IPS DF 4.7 (cell line): Measurements from ENCODE around the gene BTBD2.
"Not testable (repeated sequence)": the region's sequence is repeated elsewhere in the genome, so short reads cannot be mapped to it uniquely, and the experiment has no call there.

Experiments
- DNase-seq: peaks from one replicate; pipeline ENCODE4 v3.0.0-alpha.2; 2013; ENCODE audit warnings: low spot score; ENCODE audit errors: extremely low read depth

BTBD2 gene

GRCh38 chr19:2039959-2040646 lies 24.6 kb upstream of the BTBD2 start:
- DNase-seq, result no peak

- no peak for DNase-seq
Measured at GRCh38 chr19:2039089-2039958, 23.8 kb upstream of the BTBD2 start.

DNA sequence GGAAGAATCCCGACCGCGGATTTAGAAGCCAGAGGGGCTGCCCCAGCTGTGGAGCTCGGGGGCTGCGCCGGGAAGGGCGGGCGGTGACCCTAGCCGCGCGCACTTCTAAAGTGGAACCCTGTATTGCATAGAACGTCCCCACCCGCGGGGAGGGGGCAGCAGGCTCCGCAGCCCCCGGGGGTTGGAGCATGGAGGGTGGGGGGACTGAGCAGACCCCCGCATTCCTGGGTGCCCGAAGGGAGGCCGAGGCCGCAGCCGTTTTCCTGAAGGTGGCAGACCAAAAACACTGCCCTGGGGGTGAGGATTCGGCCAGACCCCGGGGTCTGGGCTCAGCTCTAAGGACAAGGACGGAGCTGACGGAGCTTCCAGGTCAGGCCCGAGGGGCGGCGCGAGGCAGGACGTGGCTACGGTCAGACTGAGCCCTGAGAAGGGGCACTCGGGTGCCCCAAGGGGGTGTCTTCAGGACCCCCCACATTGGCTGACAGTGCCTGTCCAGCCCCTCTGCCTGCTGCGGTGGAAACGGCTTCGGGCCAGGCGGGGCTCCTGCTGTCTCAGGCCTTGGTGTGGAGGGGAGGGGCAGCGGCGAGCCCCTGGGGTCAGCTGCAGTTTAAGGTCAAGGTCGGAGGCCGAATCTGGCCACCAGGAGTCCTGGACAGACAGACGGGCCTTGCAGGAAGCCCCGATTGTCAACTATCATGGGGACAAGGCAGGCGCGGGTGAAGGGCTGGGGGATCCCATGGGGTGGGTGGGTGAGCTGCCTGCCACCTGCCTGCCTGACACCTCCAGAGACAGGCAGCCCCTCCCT lies 23.0 kb upstream of the BTBD2 start:
- no peak for DNase-seq

DNA sequence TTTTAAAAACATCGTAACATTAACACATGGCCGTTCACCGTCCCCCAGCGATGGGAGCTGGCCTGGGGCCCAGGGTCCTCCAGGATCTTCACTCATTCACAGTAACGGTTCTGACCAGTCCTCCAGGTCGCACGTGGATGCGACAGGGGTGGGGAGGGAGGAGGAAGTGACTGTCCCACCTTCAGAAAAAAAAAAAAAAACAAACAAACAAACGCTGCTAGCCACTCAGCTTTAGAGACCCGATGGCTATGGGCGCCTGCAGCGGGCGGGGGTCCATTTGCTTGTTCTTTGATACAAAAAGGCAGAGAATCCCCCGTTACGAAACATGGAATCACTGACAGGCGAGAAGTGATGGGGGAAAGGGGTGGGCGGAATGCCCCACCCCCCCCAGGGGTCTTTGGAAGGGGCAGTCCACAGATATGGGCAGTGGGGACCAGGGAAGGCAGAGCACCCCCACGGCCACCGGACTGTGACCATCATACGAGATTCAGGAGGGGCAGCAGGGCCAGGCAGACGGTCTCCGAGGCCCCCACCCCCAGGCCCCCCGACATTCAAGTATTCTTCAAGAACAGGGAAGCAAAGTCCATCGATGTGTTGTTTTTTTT lies 22.2 kb upstream of the BTBD2 start:
- DNase-seq, result no peak

DNA sequence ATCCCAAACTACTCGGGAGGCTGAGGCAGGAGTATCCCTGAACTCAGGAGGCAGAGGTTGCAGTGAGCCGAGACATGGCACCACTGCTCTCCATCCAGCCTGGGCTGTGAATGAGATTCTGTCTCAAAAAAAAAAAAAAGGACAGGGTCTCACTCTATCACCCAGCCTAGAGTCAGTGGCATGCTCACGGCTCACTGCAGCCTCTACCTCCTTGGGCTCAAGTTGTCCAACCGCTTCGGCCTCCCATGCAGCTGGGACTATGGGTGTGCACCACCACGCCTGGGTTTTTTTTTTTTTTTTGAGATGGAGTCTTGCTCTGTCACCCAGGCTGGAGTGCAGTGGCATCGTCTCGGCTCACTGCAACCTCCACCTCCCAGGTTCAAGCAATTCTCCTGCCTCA lies 20.9 kb upstream of the BTBD2 start:
- DNase-seq, result no peak

DNA sequence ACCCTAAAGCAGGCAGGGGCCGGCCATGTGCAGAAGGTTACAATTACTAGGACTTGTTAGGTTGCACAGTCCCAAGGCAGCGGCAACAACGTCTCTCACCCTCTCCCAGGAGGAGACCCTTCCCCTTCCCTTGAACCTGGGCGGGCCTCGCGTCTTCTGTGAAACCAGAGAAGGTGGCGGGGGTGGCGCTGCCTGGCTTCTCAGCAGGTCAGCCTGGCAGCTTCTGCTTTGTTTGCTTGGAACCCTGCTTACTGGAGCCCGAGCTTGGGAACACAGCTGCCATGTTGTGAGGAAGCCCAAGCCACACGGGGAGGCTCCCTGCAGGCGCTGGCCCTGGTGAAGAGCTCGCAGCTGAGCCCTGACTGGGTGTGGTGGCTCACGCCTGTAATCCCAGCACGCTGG lies 20.1 kb upstream of the BTBD2 start:
- DNase-seq, result no peak

GRCh38 chr19:2034729-2035589 lies 19.4 kb upstream of the BTBD2 start:
- DNase-seq, result no peak

GRCh38 chr19:2034253-2034652 lies 18.7 kb upstream of the BTBD2 start:
- not testable (repeated sequence) for DNase-seq

DNA sequence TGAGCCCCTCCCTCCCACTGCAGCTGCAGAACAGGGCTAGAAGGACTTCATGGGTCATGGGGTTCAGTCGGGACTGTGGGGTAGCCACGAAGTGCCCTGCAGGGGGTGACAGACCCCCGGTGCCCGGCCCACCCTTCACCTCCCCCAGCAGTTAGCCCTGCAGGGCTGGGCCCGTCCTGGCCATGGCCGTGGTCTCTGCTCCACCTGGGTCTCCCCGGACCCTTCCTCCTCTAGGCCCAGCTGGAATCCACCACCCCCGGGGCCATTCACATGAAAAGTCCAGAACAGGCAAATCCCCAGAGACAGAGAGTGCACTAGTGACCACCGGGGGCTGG lies 18.3 kb upstream of the BTBD2 start:
- DNase-seq, result no peak

GRCh38 chr19:2033115-2033824 lies 17.8 kb upstream of the BTBD2 start:
- DNase-seq, result no peak

DNA sequence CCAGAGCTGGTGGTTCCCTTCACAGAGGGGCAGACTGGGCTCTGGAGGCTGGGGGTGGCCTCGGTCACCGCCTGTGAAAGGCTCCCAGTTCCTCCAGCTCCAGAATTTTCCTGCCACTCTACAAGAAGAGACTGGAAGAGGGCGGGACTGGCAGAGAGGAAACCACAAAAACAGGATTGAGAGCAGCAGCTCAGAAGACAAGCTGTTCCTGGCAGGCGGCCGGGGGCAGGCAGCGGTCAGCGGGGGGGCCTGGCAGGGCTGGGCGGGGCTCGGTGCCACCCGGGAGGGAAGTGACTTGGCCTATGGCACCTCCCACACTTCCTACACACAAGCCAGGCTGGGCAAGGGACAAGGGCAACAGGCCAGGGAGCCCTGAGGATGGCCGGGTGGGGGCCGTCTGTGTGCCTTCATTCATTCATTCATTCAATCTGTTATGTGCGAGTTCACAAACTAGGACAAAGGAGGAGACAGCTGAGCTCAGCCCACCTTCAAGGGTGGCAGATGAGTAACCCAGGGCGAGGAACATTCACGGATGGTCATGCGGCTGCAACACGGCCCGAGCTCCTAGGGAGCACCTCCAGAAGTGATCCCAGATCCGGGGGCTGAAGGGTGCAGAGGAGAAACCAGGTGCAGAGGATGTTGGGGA lies 16.9 kb upstream of the BTBD2 start:
- DNase-seq, result no peak

- DNase-seq, result no peak
Measured at GRCh38 chr19:2027361-2027760, 11.8 kb upstream of the BTBD2 start.

- DNase-seq, result no peak
Measured at GRCh38 chr19:2026770-2027169, 11.3 kb upstream of the BTBD2 start.

DNA sequence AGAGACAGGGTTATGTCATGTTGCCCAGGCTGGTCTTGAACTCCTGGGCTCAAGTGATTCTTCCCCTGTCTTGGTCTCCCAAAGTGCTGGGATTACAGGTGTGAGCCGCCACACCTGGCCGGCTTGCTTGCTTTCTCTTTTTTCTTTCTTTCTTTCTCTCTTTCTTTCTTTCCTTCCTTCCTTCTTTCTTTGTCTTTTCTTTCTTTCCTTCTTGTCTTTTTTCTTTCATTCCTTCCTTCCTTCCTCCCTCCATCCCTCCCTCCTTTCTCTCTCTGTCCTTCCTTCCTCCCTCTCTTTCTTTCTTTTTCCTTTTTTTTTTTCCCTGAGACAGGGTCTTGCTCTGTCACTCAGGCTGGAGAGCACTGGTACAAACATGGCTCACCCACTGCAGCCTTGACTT lies 6.8 kb upstream of the BTBD2 start:
- no peak for DNase-seq

DNA sequence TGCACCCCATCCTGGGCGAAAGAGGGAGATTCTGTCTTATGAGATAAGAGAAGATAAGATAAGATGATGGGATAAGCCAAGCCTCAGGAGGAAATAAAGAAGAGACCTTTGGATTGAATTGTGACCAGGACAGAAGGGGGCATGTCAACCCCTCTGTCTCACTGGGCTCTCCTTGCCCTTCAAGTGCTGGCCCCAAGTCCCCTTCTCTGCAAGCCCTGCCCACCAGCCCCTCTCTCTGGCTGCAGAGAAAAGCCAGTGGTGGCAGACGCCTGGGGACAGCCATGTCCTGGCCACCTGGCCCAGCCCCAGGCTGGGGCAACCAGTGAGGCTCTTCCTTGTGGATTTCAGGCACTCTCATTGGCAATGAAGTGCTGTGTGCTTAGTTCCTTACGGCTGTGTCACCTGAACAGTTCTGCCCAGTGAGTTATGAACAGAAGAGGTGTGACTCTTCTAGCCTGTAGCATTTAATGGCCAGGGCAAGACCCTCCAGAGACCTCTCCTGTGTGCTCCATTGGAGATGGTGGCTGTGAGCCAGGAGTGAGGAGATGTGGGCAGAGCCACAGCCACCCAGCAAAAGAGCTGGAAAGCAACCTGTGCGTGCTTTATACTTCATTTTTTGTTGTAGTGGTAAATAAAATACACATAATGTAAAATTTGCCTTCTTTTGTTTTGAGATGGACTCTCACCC lies 6.1 kb upstream of the BTBD2 start:
- DNase-seq, result no peak

DNA sequence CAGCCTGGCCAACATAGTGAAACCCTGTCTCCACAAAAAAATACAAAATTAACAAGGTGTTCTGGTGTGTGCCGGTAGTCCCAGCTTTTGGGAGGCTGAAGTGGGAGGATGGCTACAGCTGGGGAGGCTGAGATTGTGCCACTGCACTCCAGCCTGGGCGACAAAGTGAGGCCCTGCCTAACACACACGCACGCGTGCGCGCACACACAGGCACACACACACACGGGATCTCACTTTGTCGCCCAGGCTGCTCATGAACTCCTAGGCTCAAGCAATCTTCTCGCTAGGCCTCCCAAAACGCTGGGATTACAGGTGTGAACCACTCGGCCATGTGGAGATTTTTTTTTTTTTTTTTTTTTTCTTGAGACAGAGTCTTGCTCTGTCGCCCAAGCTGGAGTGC lies 3.2 kb upstream of the BTBD2 start:
- DNase-seq, result no peak

- no peak for DNase-seq
Measured at GRCh38 chr19:2016041-2016807, 710 bp upstream of the BTBD2 start.
